Measurements from ENCODE around the gene GPR146.

Gene GPR146

GRCh38 chr7:1011297-1012003 is 32.9 kb upstream of the GPR146 start:
- DNase-seq (ENCODE audit: low spot score): no peak

GRCh38 chr7:1012004-1012715 is 32.2 kb upstream of the GPR146 start:
- DNase-seq (ENCODE audit: low spot score): no peak

GRCh38 chr7:1012716-1013095 is 31.6 kb upstream of the GPR146 start:
- DNase-seq (ENCODE audit: low spot score): no peak

GRCh38 chr7:1013581-1013980 is 30.8 kb upstream of the GPR146 start:
- DNase-seq (ENCODE audit: low spot score): no peak

GRCh38 chr7:1014681-1015080 is 29.7 kb upstream of the GPR146 start:
- DNase-seq (ENCODE audit: low spot score): no peak

- DNase-seq (ENCODE audit: low spot score): no peak
These were observed 28.9 kb upstream of the GPR146 start for GRCh38 chr7:1015196-1016121.

- DNase-seq (ENCODE audit: low spot score): no peak
These were observed 27.5 kb upstream of the GPR146 start for GRCh38 chr7:1016577-1017531.

GRCh38 chr7:1017586-1018333 is 26.6 kb upstream of the GPR146 start:
- no peak for DNase-seq (ENCODE audit: low spot score)

GRCh38 chr7:1018334-1018695 is 26.0 kb upstream of the GPR146 start:
- DNase-seq (ENCODE audit: low spot score): no peak

- DNase-seq (ENCODE audit: low spot score): no peak
These were observed 25.0 kb upstream of the GPR146 start for GRCh38 chr7:1019255-1019785.

- no peak for DNase-seq (ENCODE audit: low spot score)
These were observed 24.3 kb upstream of the GPR146 start for GRCh38 chr7:1019789-1020610.

GRCh38 chr7:1020849-1021251 is 23.5 kb upstream of the GPR146 start:
- no peak for DNase-seq (ENCODE audit: low spot score)

GRCh38 chr7:1021366-1021765 is 23.0 kb upstream of the GPR146 start:
- DNase-seq (ENCODE audit: low spot score): no peak

GRCh38 chr7:1021931-1022330 is 22.4 kb upstream of the GPR146 start:
- DNase-seq (ENCODE audit: low spot score): no peak

GRCh38 chr7:1022356-1022755 is 22.0 kb upstream of the GPR146 start:
- DNase-seq (ENCODE audit: low spot score): no peak

- DNase-seq (ENCODE audit: low spot score): no peak
These were observed 21.4 kb upstream of the GPR146 start for GRCh38 chr7:1022801-1023465.

GRCh38 chr7:1024331-1024841 is 20.0 kb upstream of the GPR146 start:
- DNase-seq (ENCODE audit: low spot score): no peak

Data from SK-N-DZ (cell line).